RKO (cell line): ENCODE measurements around the gene CHADL.

Source experiments
- DNase-seq: peaks from one replicate; pipeline ENCODE4 v3.0.0-alpha.2; 2016; ENCODE audit warnings: low spot score

The CHADL gene

GRCh38 chr22:41229730-41230400 is 10.9 kb downstream of the CHADL start:
- no peak for DNase-seq

GRCh38 chr22:41229215-41229614 is 11.5 kb downstream of the CHADL start:
- DNase-seq, result no peak

- DNase-seq, result no peak
Observed at GRCh38 chr22:41226723-41227655, 13.7 kb downstream of the CHADL start.

GRCh38 chr22:41223535-41223934 is 17.2 kb downstream of the CHADL start:
- no peak for DNase-seq

GRCh38 chr22:41222846-41223507 is 17.8 kb downstream of the CHADL start:
- DNase-seq, result no peak

- peak; percentile 33 for DNase-seq
Observed at GRCh38 chr22:41217553-41218157, 23.1 kb downstream of the CHADL start.

- DNase-seq, result no peak
Observed at GRCh38 chr22:41216984-41217383, 23.7 kb downstream of the CHADL start.

GRCh38 chr22:41215926-41216325 is 24.8 kb downstream of the CHADL start:
- no peak for DNase-seq

GRCh38 chr22:41215409-41215808 is 25.3 kb downstream of the CHADL start:
- DNase-seq, result no peak

GRCh38 chr22:41206719-41207118 is 34.0 kb downstream of the CHADL start:
- no peak for DNase-seq

- DNase-seq, result peak; percentile 97
Observed at GRCh38 chr22:41204992-41205900, 35.5 kb downstream of the CHADL start, which contains the start of gene L3MBTL2. L3MBTL2 (plus strand) TSS chr22:41205312; CDS start chr22:41205363, 51 bp downstream.

GRCh38 chr22:41204066-41204465 is 36.7 kb downstream of the CHADL start:
- DNase-seq, result no peak

- DNase-seq, result no peak
Observed at GRCh38 chr22:41203118-41203517, 37.6 kb downstream of the CHADL start.

GRCh38 chr22:41201141-41201540 is 39.6 kb downstream of the CHADL start:
- DNase-seq, result no peak

GRCh38 chr22:41198027-41198580 is 42.6 kb downstream of the CHADL start:
- DNase-seq, result peak; percentile 47

GRCh38 chr22:41197038-41197972 is 43.4 kb downstream of the CHADL start:
- peak; percentile 77 for DNase-seq

- DNase-seq, result no peak
Observed at GRCh38 chr22:41193829-41194228, 46.9 kb downstream of the CHADL start.

- DNase-seq, result no peak
Observed at GRCh38 chr22:41191467-41191866, 49.3 kb downstream of the CHADL start.

GRCh38 chr22:41184679-41185078 is 56.1 kb downstream of the CHADL start:
- no peak for DNase-seq
